Measurements from ENCODE around the gene TSHZ2.
"Not testable (repeated sequence)": the region's sequence is repeated elsewhere in the genome, so short reads cannot be mapped to it uniquely, and the experiment has no call there.

Gene TSHZ2

GRCh38 chr20:53387983-53388675, 416.0 kb downstream of the TSHZ2 start:
- peak; percentile 50 for DNase-seq (ENCODE audit: low spot score)

GRCh38 chr20:53389516-53390300, 417.6 kb downstream of the TSHZ2 start:
- no peak for DNase-seq (ENCODE audit: low spot score)

- no peak for DNase-seq (ENCODE audit: low spot score)
Measured at GRCh38 chr20:53390770-53391169, 418.6 kb downstream of the TSHZ2 start.

- DNase-seq (ENCODE audit: low spot score) = no peak
Measured at GRCh38 chr20:53394433-53394832, 422.3 kb downstream of the TSHZ2 start.

GRCh38 chr20:53395188-53395923, 423.2 kb downstream of the TSHZ2 start:
- DNase-seq (ENCODE audit: low spot score) = no peak

- DNase-seq (ENCODE audit: low spot score) = no peak
Measured at GRCh38 chr20:53399083-53399482, 426.9 kb downstream of the TSHZ2 start.

GRCh38 chr20:53399592-53400335, 427.6 kb downstream of the TSHZ2 start:
- no peak for DNase-seq (ENCODE audit: low spot score)

GRCh38 chr20:53402233-53403005, 430.3 kb downstream of the TSHZ2 start:
- peak; percentile 25 for DNase-seq (ENCODE audit: low spot score)

- no peak for DNase-seq (ENCODE audit: low spot score)
Measured at GRCh38 chr20:53403029-53403428, 430.9 kb downstream of the TSHZ2 start.

GRCh38 chr20:53405139-53405538, 433.0 kb downstream of the TSHZ2 start:
- no peak for DNase-seq (ENCODE audit: low spot score)

- DNase-seq (ENCODE audit: low spot score) = no peak
Measured at GRCh38 chr20:53406580-53406979, 434.4 kb downstream of the TSHZ2 start.

- no peak for DNase-seq (ENCODE audit: low spot score)
Measured at GRCh38 chr20:53408691-53409446, 436.7 kb downstream of the TSHZ2 start.

- DNase-seq (ENCODE audit: low spot score) = no peak
Measured at GRCh38 chr20:53409447-53409717, 437.2 kb downstream of the TSHZ2 start.

GRCh38 chr20:53411129-53411528, 439.0 kb downstream of the TSHZ2 start:
- no peak for DNase-seq (ENCODE audit: low spot score)

- DNase-seq (ENCODE audit: low spot score) = no peak
Measured at GRCh38 chr20:53411891-53412290, 439.7 kb downstream of the TSHZ2 start.

- no peak for DNase-seq (ENCODE audit: low spot score)
Measured at GRCh38 chr20:53412577-53413185, 440.5 kb downstream of the TSHZ2 start.

GRCh38 chr20:53413186-53413631, 441.1 kb downstream of the TSHZ2 start:
- peak; percentile 40 for DNase-seq (ENCODE audit: low spot score)

GRCh38 chr20:53413845-53414244, 441.7 kb downstream of the TSHZ2 start:
- DNase-seq (ENCODE audit: low spot score) = not testable (repeated sequence)

- DNase-seq (ENCODE audit: low spot score) = no peak
Measured at GRCh38 chr20:53419693-53420460, 447.7 kb downstream of the TSHZ2 start.

All from CD4-positive, alpha-beta T cell treated with Interleukin-6 at 100 ng/mL for 8 hours (primary cell).